HEK293 (cell line): ENCODE data around the gene COL12A1.

ENCODE experiments used
- CTCF ChIA-PET: fragments of 350-600 bp; formaldehyde crosslinking; extraction: SDS; loops from one replicate; lab custom pipeline; 2021; ENCODE audit warnings: antibody characterized with exemption; lab: Yijun Ruan, JAX
- POLR2A ChIA-PET: fragments of 300-600 bp; formaldehyde crosslinking; extraction: SDS; loops from one replicate; lab custom pipeline; 2020; ENCODE audit warnings: antibody characterized with exemption, inconsistent platforms; lab: Yijun Ruan, JAX
- H3K27ac ChIP-seq: fragments of 200-500 bp; sonication (Bioruptor generic); 2 replicates; pipeline ENCODE4 v1.5.1; 2014; ENCODE audit warnings: low read depth, low read length, control low read depth, inconsistent platforms; ENCODE audit errors: extremely low read depth
- H3K36me3 ChIP-seq, 2 experiments: fragments of 200-500 bp in 1 of 2; sonication (Bioruptor generic) in 1 of 2; 1 replicate in 1 of 2; 2 replicates in 1 of 2; pipeline ENCODE4 v1.5.1; 2014 to 2017; ENCODE audit warnings: inconsistent platforms in 2 of 2, low read length in 2 of 2; ENCODE audit not compliant: control insufficient read depth in 2 of 2, insufficient read depth in 1 of 2
- H3K4me1 ChIP-seq: fragments of 200-500 bp; sonication (Bioruptor generic); 2 replicates; pipeline ENCODE4 v1.5.1; 2014; ENCODE audit warnings: mild to moderate bottlenecking, low read length, inconsistent platforms; ENCODE audit not compliant: control insufficient read depth, insufficient read depth
- H3K4me3 ChIP-seq: 2 replicates; pipeline ENCODE4 v1.5.1; 2011; ENCODE audit warnings: low read depth, mild to moderate bottlenecking, control low read depth, low read length, moderate library complexity
- H3K9me3 ChIP-seq: fragments of 200-500 bp; sonication (Bioruptor generic); 2 replicates; pipeline ENCODE4 v1.5.1; 2014; ENCODE audit warnings: low read depth, low read length, inconsistent platforms; ENCODE audit not compliant: control insufficient read depth, insufficient read depth
- KLF1 ChIP-seq: fragments of 450-650 bp; formaldehyde crosslinking; IDR thresholded peaks from 2 replicates; pipeline ENCODE4 v1.5.1; 2016; ENCODE audit warnings: missing biosample characterization, missing genetic modification characterization
- MEIS1 ChIP-seq: sonication (generic); formaldehyde crosslinking; IDR thresholded peaks from 2 replicates; pipeline ENCODE4 v1.8.1; 2022; ENCODE audit warnings: missing genetic modification reagents, mild to moderate bottlenecking, borderline replicate concordance
- SETDB1 ChIP-seq: IDR thresholded peaks from one replicate; pipeline ENCODE4 v1.6.1; 2017; ENCODE audit warnings: mild to moderate bottlenecking, low read length, moderate library complexity, mixed read lengths; ENCODE audit not compliant: insufficient read length
- SP2 ChIP-seq: fragments of 450-650 bp; formaldehyde crosslinking; IDR thresholded peaks from 2 replicates; pipeline ENCODE4 v1.5.1; 2016; ENCODE audit warnings: missing biosample characterization, missing genetic modification characterization
- WT1 ChIP-seq: fragments of 450-650 bp; formaldehyde crosslinking; IDR thresholded peaks from 2 replicates; pipeline ENCODE4 v1.5.1; 2016; ENCODE audit warnings: missing biosample characterization, missing genetic modification characterization
- ZNF140 ChIP-seq: fragments of 450-650 bp; formaldehyde crosslinking; IDR thresholded peaks from 2 replicates; pipeline ENCODE4 v1.5.1; 2016; ENCODE audit warnings: missing biosample characterization, missing genetic modification characterization
- ZNF175 ChIP-seq: fragments of 450-650 bp; formaldehyde crosslinking; IDR thresholded peaks from 2 replicates; pipeline ENCODE4 v1.5.1; 2016; ENCODE audit warnings: missing biosample characterization, missing genetic modification characterization
- ZNF223 ChIP-seq: fragments of 450-650 bp; formaldehyde crosslinking; IDR thresholded peaks from 2 replicates; pipeline ENCODE4 v1.5.1; 2016; ENCODE audit warnings: missing biosample characterization, missing genetic modification characterization
- ZNF324 ChIP-seq: fragments of 450-650 bp; formaldehyde crosslinking; IDR thresholded peaks from 2 replicates; pipeline ENCODE4 v1.5.1; 2016; ENCODE audit warnings: missing biosample characterization, missing genetic modification characterization
- ZNF37A ChIP-seq: fragments of 450-650 bp; IDR thresholded peaks from 2 replicates; pipeline ENCODE4 v1.5.1; 2018; ENCODE audit warnings: missing biosample characterization, missing genetic modification characterization
- ZNF558 ChIP-seq: fragments of 450-650 bp; formaldehyde crosslinking; IDR thresholded peaks from 2 replicates; pipeline ENCODE4 v1.5.1; 2016; ENCODE audit warnings: missing biosample characterization, missing genetic modification characterization
- ZNF654 ChIP-seq: fragments of 450-650 bp; formaldehyde crosslinking; IDR thresholded peaks from 2 replicates; pipeline ENCODE4 v1.5.1; 2016; ENCODE audit warnings: low read depth, missing biosample characterization, missing genetic modification characterization
- ZNF785 ChIP-seq: fragments of 450-650 bp; formaldehyde crosslinking; IDR thresholded peaks from 2 replicates; pipeline ENCODE4 v1.5.1; 2016; ENCODE audit warnings: missing biosample characterization, missing genetic modification characterization
- ZNF791 ChIP-seq: fragments of 450-650 bp; formaldehyde crosslinking; IDR thresholded peaks from 2 replicates; pipeline ENCODE4 v1.5.1; 2016; ENCODE audit warnings: missing biosample characterization, missing genetic modification characterization
- ZNF837 ChIP-seq: fragments of 450-650 bp; formaldehyde crosslinking; IDR thresholded peaks from 2 replicates; pipeline ENCODE4 v1.5.1; 2016; ENCODE audit warnings: missing biosample characterization, missing genetic modification characterization
- ZNF843 ChIP-seq: fragments of 450-650 bp; formaldehyde crosslinking; IDR thresholded peaks from 2 replicates; pipeline ENCODE4 v1.5.1; 2016; ENCODE audit warnings: missing biosample characterization, missing genetic modification characterization
- TF ChIP-seq, protein P1 (sequence below): fragments of 450-650 bp; formaldehyde crosslinking; IDR thresholded peaks from 2 replicates; pipeline ENCODE4 v1.5.1; 2016; ENCODE audit warnings: missing biosample characterization, missing genetic modification characterization
- TF ChIP-seq, protein P2 (sequence below): fragments of 450-650 bp; formaldehyde crosslinking; IDR thresholded peaks from 2 replicates; pipeline ENCODE4 v1.5.1; 2016; ENCODE audit warnings: missing biosample characterization, missing genetic modification characterization
- TF ChIP-seq, protein P3 (sequence below): fragments of 450-650 bp; formaldehyde crosslinking; IDR thresholded peaks from 2 replicates; pipeline ENCODE4 v1.5.1; 2016; ENCODE audit warnings: missing biosample characterization, missing genetic modification characterization
- TF ChIP-seq, protein P4 (sequence below): fragments of 450-650 bp; formaldehyde crosslinking; IDR thresholded peaks from 2 replicates; pipeline ENCODE4 v1.5.1; 2016; ENCODE audit warnings: missing biosample characterization, missing genetic modification characterization

The COL12A1 gene

DNA sequence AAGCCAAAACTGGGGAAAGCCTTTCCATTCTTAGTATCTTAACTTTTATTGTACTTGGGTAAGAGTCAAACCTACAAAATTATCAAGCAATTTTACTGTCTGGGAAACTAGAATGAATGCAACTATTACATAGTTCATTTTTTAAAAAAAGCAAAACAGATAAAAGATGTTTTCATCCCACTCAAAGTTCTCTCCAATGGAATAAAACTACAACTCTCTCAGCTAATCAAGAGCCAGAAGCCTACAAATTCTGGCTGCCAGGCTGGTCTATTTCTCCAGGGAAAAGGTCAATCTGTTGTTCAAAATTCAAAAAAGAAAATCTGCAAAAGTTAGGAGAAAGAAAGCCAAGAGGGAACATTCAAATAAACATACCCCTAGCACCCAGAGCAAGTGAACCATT is 56.2 kb downstream of the COL12A1 start:
- TF ChIP-seq KLF1 (tag by site-specific recombination) (no peak), SP2 (tag by site-specific recombination) (no peak), ZNF175 (no peak), ZNF654 (tag by site-specific recombination) (no peak), ZNF37A (no peak), ZNF843 (tag by site-specific recombination) (no peak), ZNF140 (tag by site-specific recombination) (no peak), ZNF223 (tag by site-specific recombination) (no peak), ZNF837 (tag by site-specific recombination) (no peak), ZNF558 (tag by site-specific recombination) (no peak)
- TF ChIP-seq, protein P1, sequence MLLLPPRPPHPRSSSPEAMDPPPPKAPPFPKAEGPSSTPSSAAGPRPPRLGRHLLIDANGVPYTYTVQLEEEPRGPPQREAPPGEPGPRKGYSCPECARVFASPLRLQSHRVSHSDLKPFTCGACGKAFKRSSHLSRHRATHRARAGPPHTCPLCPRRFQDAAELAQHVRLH (tag by site-specific recombination), result no peak
- TF ChIP-seq, protein P2, sequence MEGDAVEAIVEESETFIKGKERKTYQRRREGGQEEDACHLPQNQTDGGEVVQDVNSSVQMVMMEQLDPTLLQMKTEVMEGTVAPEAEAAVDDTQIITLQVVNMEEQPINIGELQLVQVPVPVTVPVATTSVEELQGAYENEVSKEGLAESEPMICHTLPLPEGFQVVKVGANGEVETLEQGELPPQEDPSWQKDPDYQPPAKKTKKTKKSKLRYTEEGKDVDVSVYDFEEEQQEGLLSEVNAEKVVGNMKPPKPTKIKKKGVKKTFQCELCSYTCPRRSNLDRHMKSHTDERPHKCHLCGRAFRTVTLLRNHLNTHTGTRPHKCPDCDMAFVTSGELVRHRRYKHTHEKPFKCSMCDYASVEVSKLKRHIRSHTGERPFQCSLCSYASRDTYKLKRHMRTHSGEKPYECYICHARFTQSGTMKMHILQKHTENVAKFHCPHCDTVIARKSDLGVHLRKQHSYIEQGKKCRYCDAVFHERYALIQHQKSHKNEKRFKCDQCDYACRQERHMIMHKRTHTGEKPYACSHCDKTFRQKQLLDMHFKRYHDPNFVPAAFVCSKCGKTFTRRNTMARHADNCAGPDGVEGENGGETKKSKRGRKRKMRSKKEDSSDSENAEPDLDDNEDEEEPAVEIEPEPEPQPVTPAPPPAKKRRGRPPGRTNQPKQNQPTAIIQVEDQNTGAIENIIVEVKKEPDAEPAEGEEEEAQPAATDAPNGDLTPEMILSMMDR (tag by site-specific recombination), result no peak
- ChIA-PET POLR2A (no interaction called here), CTCF (interaction anchor here (1.0 kb wide), 1 partner anchor 213 kb away, joined by 3 read pairs; no protein-coding TSS in a partner anchor)
- H3K27ac ChIP-seq, result no peak overlapping the region
- H3K36me3 ChIP-seq, result peaks cover 0 to 3% of the 10 kb centered on the region in 2 experiments; a peak in 1 of 3 replicates
- no peak overlapping the region for H3K4me3 ChIP-seq
- H3K4me1 ChIP-seq, result no peaks in the 10 kb centered on the region
- H3K9me3 ChIP-seq, result no peaks in the 10 kb centered on the region

DNA sequence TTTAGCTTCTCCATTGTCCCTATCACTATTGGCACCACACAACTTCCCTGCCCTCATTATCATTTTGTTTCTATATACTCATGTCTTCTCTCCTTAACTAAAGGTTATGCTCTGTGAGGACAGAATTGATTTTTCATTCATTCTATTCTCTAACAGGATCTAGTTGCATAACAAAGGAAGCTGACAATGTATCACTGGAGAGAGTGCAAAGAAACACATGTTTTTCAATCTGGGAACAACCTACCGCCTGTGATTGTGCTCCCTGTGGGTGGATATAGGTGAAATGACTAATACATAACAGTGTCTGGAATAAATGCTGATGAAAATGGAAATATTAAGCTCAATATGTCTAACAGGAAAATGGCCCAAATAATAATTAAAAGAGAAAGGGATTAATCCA is 56.6 kb downstream of the COL12A1 start:
- H3K9me3 ChIP-seq, result no peaks in the 10 kb centered on the region
- H3K4me1 ChIP-seq, result no peaks in the 10 kb centered on the region
- ChIA-PET POLR2A (no interaction called here), CTCF (interaction anchor here (1.0 kb wide), 1 partner anchor 213 kb away, joined by 3 read pairs; no protein-coding TSS in a partner anchor)
- TF ChIP-seq ZNF791 (tag by site-specific recombination) (no peak), ZNF785 (tag by site-specific recombination) (no peak), SETDB1 (no peak), MEIS1 (no peak), ZNF324 (no peak), WT1 (tag by site-specific recombination) (no peak)
- TF ChIP-seq, protein P3, sequence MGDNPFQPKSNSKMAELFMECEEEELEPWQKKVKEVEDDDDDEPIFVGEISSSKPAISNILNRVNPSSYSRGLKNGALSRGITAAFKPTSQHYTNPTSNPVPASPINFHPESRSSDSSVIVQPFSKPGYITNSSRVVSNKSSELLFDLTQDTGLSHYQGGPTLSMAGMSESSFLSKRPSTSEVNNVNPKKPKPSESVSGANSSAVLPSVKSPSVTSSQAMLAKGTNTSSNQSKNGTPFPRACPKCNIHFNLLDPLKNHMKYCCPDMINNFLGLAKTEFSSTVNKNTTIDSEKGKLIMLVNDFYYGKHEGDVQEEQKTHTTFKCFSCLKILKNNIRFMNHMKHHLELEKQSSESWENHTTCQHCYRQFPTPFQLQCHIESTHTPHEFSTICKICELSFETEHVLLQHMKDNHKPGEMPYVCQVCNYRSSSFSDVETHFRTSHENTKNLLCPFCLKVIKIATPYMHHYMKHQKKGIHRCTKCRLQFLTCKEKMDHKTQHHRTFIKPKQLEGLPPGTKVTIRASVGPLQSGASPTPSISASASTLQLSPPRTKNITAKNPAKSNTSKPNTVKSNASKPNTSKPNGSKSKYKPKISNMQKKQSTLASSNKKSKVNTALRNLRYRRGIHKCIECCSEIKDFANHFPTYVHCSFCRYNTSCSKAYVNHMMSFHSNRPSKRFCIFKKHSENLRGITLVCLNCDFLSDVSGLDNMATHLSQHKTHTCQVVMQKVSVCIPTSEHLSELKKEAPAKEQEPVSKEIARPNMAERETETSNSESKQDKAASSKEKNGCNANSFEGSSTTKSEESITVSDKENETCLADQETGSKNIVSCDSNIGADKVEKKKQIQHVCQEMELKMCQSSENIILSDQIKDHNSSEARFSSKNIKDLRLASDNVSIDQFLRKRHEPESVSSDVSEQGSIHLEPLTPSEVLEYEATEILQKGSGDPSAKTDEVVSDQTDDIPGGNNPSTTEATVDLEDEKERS (tag by site-specific recombination), result no peak
- TF ChIP-seq, protein P4, sequence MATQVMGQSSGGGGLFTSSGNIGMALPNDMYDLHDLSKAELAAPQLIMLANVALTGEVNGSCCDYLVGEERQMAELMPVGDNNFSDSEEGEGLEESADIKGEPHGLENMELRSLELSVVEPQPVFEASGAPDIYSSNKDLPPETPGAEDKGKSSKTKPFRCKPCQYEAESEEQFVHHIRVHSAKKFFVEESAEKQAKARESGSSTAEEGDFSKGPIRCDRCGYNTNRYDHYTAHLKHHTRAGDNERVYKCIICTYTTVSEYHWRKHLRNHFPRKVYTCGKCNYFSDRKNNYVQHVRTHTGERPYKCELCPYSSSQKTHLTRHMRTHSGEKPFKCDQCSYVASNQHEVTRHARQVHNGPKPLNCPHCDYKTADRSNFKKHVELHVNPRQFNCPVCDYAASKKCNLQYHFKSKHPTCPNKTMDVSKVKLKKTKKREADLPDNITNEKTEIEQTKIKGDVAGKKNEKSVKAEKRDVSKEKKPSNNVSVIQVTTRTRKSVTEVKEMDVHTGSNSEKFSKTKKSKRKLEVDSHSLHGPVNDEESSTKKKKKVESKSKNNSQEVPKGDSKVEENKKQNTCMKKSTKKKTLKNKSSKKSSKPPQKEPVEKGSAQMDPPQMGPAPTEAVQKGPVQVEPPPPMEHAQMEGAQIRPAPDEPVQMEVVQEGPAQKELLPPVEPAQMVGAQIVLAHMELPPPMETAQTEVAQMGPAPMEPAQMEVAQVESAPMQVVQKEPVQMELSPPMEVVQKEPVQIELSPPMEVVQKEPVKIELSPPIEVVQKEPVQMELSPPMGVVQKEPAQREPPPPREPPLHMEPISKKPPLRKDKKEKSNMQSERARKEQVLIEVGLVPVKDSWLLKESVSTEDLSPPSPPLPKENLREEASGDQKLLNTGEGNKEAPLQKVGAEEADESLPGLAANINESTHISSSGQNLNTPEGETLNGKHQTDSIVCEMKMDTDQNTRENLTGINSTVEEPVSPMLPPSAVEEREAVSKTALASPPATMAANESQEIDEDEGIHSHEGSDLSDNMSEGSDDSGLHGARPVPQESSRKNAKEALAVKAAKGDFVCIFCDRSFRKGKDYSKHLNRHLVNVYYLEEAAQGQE (tag by site-specific recombination), result no peak
- peaks cover 0 to 3% of the 10 kb centered on the region in 2 experiments; a peak in 1 of 3 replicates for H3K36me3 ChIP-seq
- H3K27ac ChIP-seq, result no peak overlapping the region
- H3K4me3 ChIP-seq, result no peak overlapping the region
